IPS-18a (cell line): Measurements from ENCODE around the gene ACTR1B.
"Not testable (repeated sequence)": the region's sequence is repeated elsewhere in the genome, so short reads cannot be mapped to it uniquely, and the experiment has no call there.

Source experiments
- H3K27ac ChIP-seq: one replicate; pipeline ENCODE4 v1.5.1; 2013; ENCODE audit warnings: low read length
- H3K27me3 ChIP-seq: one replicate; pipeline ENCODE4 v1.6.1; 2013; ENCODE audit warnings: mild to moderate bottlenecking, low read length; ENCODE audit not compliant: control insufficient read depth, insufficient read depth
- H3K36me3 ChIP-seq: one replicate; pipeline ENCODE4 v1.6.1; 2013; ENCODE audit warnings: low read depth, low read length; ENCODE audit not compliant: control insufficient read depth
- H3K4me1 ChIP-seq: one replicate; pipeline ENCODE4 v1.6.1; 2013; ENCODE audit warnings: low read depth, low read length; ENCODE audit not compliant: control insufficient read depth
- H3K4me3 ChIP-seq: one replicate; pipeline ENCODE4 v1.5.1; 2013; ENCODE audit warnings: low read length
- H3K9ac ChIP-seq: one replicate; pipeline ENCODE4 v1.6.1; 2013; ENCODE audit warnings: mild to moderate bottlenecking, low read length, moderate library complexity
- H3K9me3 ChIP-seq: one replicate; pipeline ENCODE4 v1.6.1; 2013; ENCODE audit warnings: low read depth, low read length; ENCODE audit not compliant: control insufficient read depth

Gene ACTR1B

GRCh38 chr2:97663962-97664635 lies at the start of gene ACTR1B:
Gene ACTR1B (minus strand): TSS chr2:97664044. CDS start chr2:97663890, 154 bp downstream.
- Histone ChIP-seq H3K27ac (peak within 1 kb of the TSS; percentile 71), H3K9ac (peak within 1 kb of the TSS; percentile 95), H3K36me3 (peaks cover 3% of the 10 kb centered on the region), H3K9me3 (no peaks in the 10 kb centered on the region), H3K27me3 (no peaks in the 10 kb centered on the region), H3K4me3 (peak within 1 kb of the TSS; percentile 83), H3K4me1 (peaks cover 10% of the 10 kb centered on the region)

GRCh38 chr2:97712693-97713295 lies 49.0 kb upstream of the ACTR1B start:
- Histone ChIP-seq H3K36me3 (no peaks in the 10 kb centered on the region), H3K27me3 (no peaks in the 10 kb centered on the region), H3K27ac (no peak overlapping the region), H3K9me3 (no peaks in the 10 kb centered on the region), H3K4me1 (no peaks in the 10 kb centered on the region), H3K9ac (no peak overlapping the region), H3K4me3 (no peak overlapping the region)

GRCh38 chr2:97712175-97712574 lies 48.3 kb upstream of the ACTR1B start:
- not testable (repeated sequence) for H3K9ac ChIP-seq, H3K27ac ChIP-seq, H3K4me1 ChIP-seq, H3K27me3 ChIP-seq, H3K9me3 ChIP-seq, H3K4me3 ChIP-seq, H3K36me3 ChIP-seq

GRCh38 chr2:97711394-97711711 lies 47.5 kb upstream of the ACTR1B start:
- Histone ChIP-seq H3K27me3 (no peaks in the 10 kb centered on the region), H3K4me3 (no peak overlapping the region), H3K27ac (no peak overlapping the region), H3K36me3 (no peaks in the 10 kb centered on the region), H3K9me3 (no peaks in the 10 kb centered on the region), H3K4me1 (no peaks in the 10 kb centered on the region), H3K9ac (no peak overlapping the region)

GRCh38 chr2:97708608-97709007 lies 44.8 kb upstream of the ACTR1B start:
- no peak overlapping the region for H3K4me3 ChIP-seq
- no peaks in the 10 kb centered on the region for H3K27me3 ChIP-seq
- H3K4me1 ChIP-seq = no peaks in the 10 kb centered on the region
- no peak overlapping the region for H3K9ac ChIP-seq
- H3K27ac ChIP-seq = no peak overlapping the region
- no peaks in the 10 kb centered on the region for H3K36me3 ChIP-seq
- H3K9me3 ChIP-seq = no peaks in the 10 kb centered on the region

GRCh38 chr2:97708048-97708380 lies 44.2 kb upstream of the ACTR1B start:
- Histone ChIP-seq H3K36me3 (no peaks in the 10 kb centered on the region), H3K4me3 (no peak overlapping the region), H3K9me3 (no peaks in the 10 kb centered on the region), H3K9ac (no peak overlapping the region), H3K27ac (no peak overlapping the region), H3K4me1 (no peaks in the 10 kb centered on the region), H3K27me3 (no peaks in the 10 kb centered on the region)

- Histone ChIP-seq H3K36me3 (no peaks in the 10 kb centered on the region), H3K27me3 (no peaks in the 10 kb centered on the region), H3K9me3 (no peaks in the 10 kb centered on the region), H3K27ac (no peak overlapping the region), H3K9ac (no peak overlapping the region), H3K4me1 (no peaks in the 10 kb centered on the region), H3K4me3 (no peak overlapping the region)
These were observed 43.7 kb upstream of the ACTR1B start for GRCh38 chr2:97707362-97708047.

- no peaks in the 10 kb centered on the region for H3K4me1 ChIP-seq
- no peak overlapping the region for H3K4me3 ChIP-seq
- H3K36me3 ChIP-seq = no peaks in the 10 kb centered on the region
- no peaks in the 10 kb centered on the region for H3K27me3 ChIP-seq
- H3K9me3 ChIP-seq = no peaks in the 10 kb centered on the region
- no peak overlapping the region for H3K9ac ChIP-seq
- H3K27ac ChIP-seq = no peak overlapping the region
These were observed 43.0 kb upstream of the ACTR1B start for GRCh38 chr2:97706708-97707345.

GRCh38 chr2:97706112-97706511 lies 42.3 kb upstream of the ACTR1B start:
- no peak overlapping the region for H3K9ac ChIP-seq
- H3K4me3 ChIP-seq = no peak overlapping the region
- H3K9me3 ChIP-seq = no peaks in the 10 kb centered on the region
- no peaks in the 10 kb centered on the region for H3K4me1 ChIP-seq
- no peaks in the 10 kb centered on the region for H3K27me3 ChIP-seq
- no peaks in the 10 kb centered on the region for H3K36me3 ChIP-seq
- no peak overlapping the region for H3K27ac ChIP-seq

GRCh38 chr2:97704989-97705388 lies 41.1 kb upstream of the ACTR1B start:
- Histone ChIP-seq H3K9ac (no peak overlapping the region), H3K36me3 (no peaks in the 10 kb centered on the region), H3K9me3 (no peaks in the 10 kb centered on the region), H3K4me3 (no peak overlapping the region), H3K27me3 (peaks cover under 1% of the 10 kb centered on the region), H3K4me1 (peaks cover 3% of the 10 kb centered on the region), H3K27ac (no peak overlapping the region)

- H3K27ac ChIP-seq = no peak overlapping the region
- no peak overlapping the region for H3K9ac ChIP-seq
- H3K9me3 ChIP-seq = no peaks in the 10 kb centered on the region
- no peak overlapping the region for H3K4me3 ChIP-seq
- no peaks in the 10 kb centered on the region for H3K36me3 ChIP-seq
- peaks cover 4% of the 10 kb centered on the region for H3K27me3 ChIP-seq
- peaks cover 3% of the 10 kb centered on the region for H3K4me1 ChIP-seq
These were observed 39.9 kb upstream of the ACTR1B start for GRCh38 chr2:97703741-97704140.
